Body of pancreas (tissue), 4 donors: Measurements from ENCODE around the gene PPP5C.

ENCODE experiments used
- POLR2A ChIP-seq, 3 donors: fragments of 450-650 bp; IDR thresholded peaks; one replicate each; pipeline ENCODE4 v1.6.1; 2016; ENCODE audit warnings: antibody characterized with exemption in 3 of 3, mild to moderate bottlenecking in 2 of 3
- TF ChIP-seq, protein P1 (sequence below), 7 experiments: fragments of 450-650 bp in 4 of 7; fragments of 200-600 bp in 3 of 7; sonication (generic) in 3 of 7; IDR thresholded peaks; one replicate each; pipeline ENCODE4 v1.5.1; 2016 to 2019; ENCODE audit warnings: antibody characterized with exemption in 7 of 7

DNA sequence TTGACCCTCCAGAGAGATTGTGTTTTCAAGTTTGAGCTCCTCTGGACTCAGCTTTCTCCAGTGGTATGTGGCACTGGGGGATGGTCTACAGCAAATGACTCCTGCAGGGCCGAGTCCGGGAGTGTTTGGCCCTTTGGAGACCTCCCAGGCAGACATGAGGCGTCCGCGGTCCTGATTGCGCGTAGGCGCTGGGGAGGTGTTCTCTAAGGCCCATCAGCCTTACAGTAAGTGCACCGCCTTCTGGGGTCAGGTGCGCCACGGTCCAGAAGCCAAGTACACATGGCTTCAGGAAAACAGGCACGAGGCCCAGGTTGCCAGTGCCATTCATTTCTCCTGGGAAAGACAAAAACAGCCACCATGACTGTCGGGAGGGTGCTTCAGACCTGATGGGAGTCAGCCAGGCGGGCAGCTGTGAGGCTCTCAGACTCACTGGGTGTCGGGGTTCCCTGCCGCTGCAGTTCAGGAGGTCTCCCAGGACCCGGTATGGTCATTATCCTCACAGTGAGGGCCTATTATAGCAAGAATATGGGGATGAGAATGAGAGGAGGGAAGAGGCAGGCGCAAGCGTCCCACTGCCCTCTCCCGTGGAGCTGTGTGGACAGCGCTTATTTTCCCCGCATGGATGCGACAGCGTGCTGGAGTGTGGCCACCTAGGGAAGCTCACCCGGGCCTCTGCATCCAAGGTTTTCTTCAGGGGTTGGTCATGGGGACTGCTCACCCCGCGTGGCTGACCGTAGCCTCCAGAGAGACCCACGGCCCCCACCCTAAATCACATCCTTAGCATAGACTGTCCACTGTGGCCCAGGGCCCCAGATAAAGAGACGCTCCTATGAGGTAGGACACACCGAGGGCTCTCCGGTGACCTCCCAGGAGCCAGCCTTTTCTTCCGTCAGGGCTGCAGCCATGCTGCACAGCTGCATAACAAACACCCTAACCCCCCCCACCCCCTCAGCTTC is 44.7 kb downstream of the PPP5C start:
- TF ChIP-seq POLR2A (IDR thresholded peaks at IDR 0.05), result no peak
- TF ChIP-seq, protein P1, sequence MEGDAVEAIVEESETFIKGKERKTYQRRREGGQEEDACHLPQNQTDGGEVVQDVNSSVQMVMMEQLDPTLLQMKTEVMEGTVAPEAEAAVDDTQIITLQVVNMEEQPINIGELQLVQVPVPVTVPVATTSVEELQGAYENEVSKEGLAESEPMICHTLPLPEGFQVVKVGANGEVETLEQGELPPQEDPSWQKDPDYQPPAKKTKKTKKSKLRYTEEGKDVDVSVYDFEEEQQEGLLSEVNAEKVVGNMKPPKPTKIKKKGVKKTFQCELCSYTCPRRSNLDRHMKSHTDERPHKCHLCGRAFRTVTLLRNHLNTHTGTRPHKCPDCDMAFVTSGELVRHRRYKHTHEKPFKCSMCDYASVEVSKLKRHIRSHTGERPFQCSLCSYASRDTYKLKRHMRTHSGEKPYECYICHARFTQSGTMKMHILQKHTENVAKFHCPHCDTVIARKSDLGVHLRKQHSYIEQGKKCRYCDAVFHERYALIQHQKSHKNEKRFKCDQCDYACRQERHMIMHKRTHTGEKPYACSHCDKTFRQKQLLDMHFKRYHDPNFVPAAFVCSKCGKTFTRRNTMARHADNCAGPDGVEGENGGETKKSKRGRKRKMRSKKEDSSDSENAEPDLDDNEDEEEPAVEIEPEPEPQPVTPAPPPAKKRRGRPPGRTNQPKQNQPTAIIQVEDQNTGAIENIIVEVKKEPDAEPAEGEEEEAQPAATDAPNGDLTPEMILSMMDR (IDR thresholded peaks at IDR 0.05), result no peak
